T-helper 22 cell (primary cell): ENCODE results near the gene RARS1.

ENCODE experiments used
- DNase-seq: peaks from one replicate; pipeline ENCODE4 v3.0.0-alpha.2; 2020; ENCODE audit warnings: low read depth

Gene RARS1

DNA sequence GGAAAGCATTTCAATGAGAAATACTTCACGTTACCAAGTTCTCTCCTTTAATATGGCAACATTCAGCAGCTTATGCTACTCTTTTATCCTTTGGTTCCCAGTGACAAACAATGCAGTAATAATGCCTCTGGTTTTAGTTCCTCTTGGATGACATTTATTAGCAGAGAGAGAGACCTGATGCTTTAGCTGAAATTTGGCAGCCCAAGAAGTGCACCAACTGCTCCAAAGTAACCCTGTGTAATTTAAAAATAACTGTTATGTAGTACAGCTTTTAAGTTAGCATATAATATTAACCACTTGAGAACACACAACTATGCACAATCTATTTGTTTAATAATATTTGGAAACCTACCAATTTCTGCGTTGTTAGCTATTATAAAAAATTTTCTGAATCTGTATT, 71.1 kb downstream of the RARS1 start:
- DNase-seq, result no peak

DNA sequence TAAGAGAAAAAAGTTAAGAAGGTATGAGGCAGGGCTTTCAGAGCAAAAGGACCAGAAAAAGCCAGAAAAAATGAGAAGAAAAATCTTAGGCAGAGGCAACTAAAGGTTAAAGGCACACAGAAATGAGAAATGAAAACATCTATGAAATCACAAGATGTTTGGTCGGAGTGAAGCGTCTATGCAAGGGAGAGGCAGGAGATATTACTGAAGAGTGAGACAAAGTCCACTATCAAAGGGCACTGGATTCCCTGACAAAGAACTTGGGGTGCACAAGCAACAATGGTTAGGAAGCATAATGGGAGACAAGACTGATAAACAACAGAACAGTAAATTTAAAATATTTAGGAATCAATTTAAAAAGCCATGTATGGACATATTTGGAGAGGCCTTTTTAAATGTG, 76.0 kb downstream of the RARS1 start:
- no peak for DNase-seq

DNA sequence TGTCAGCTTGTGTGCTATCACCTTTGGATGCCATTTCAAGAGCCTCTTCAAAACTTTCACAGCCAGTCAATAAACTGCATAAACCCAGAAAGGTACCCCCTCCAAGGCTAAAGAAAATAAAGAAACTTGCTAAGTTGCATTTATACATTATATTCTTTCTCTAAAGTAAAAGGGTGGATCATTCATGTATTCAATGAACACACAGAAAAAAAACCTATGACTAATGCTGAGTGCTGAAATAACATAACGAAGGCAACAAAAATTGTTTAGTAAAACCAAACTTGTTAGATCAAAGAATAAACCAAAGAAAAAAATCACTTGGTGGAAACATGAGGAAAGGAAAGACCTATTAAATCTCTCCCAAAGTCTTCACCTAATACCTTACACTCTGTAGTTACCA, 77.7 kb downstream of the RARS1 start:
- no peak for DNase-seq

DNA sequence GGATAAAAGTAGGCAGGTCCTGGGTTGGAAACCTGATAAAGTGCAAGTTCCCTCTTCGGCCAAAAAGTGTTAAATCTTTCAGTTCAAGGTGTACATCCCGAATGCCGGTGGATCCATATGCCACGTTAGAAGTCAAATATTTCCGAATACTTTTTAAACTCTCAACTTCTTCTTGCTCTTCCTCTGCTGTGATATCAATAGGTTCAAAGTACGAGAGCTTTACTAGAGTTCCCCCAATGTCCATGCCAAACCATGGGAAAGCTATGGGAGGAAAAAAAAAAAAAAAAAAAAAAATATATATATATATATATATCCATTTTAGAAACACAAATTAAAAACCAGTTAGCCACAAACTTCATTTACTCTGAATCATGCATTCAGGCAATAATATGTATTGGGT, 82.5 kb downstream of the RARS1 start:
- no peak for DNase-seq
